ENCODE measurements around the gene USP24.

- TF ChIP-seq, protein P1, sequence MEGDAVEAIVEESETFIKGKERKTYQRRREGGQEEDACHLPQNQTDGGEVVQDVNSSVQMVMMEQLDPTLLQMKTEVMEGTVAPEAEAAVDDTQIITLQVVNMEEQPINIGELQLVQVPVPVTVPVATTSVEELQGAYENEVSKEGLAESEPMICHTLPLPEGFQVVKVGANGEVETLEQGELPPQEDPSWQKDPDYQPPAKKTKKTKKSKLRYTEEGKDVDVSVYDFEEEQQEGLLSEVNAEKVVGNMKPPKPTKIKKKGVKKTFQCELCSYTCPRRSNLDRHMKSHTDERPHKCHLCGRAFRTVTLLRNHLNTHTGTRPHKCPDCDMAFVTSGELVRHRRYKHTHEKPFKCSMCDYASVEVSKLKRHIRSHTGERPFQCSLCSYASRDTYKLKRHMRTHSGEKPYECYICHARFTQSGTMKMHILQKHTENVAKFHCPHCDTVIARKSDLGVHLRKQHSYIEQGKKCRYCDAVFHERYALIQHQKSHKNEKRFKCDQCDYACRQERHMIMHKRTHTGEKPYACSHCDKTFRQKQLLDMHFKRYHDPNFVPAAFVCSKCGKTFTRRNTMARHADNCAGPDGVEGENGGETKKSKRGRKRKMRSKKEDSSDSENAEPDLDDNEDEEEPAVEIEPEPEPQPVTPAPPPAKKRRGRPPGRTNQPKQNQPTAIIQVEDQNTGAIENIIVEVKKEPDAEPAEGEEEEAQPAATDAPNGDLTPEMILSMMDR (IDR thresholded peaks at IDR 0.05) = no peak
- TF ChIP-seq POLR2A (IDR thresholded peaks at IDR 0.05) = no peak
Measured at GRCh38 chr1:55209247-55209646, 5.9 kb downstream of the USP24 start.
